GM21528 (cell line): Measurements from ENCODE around the gene CRYL1.

Experiments
- ATAC-seq: cut with Tn5 transposase; IDR thresholded peaks from one replicate; pipeline ENCODE4 v1.9.1; 2021; ENCODE audit warnings: mild to moderate bottlenecking, moderate library complexity; ENCODE audit not compliant: unreplicated experiment, low FRiP score

The CRYL1 gene

GRCh38 chr13:20534038-20534608 is 8.5 kb upstream of the CRYL1 start:
- ATAC-seq: no peak

- ATAC-seq: no peak
Observed at GRCh38 chr13:20528452-20528851, 2.8 kb upstream of the CRYL1 start.

GRCh38 chr13:20526664-20527063 is 1.0 kb upstream of the CRYL1 start:
- no peak for ATAC-seq

GRCh38 chr13:20525144-20525600 is 485 bp downstream of the CRYL1 start:
- peak; percentile 32 for ATAC-seq

GRCh38 chr13:20521364-20522115 is 4.1 kb downstream of the CRYL1 start:
- ATAC-seq: no peak

- ATAC-seq: no peak
Observed at GRCh38 chr13:20519875-20520274, 5.8 kb downstream of the CRYL1 start.

- ATAC-seq: no peak
Observed at GRCh38 chr13:20518660-20519100, 7.0 kb downstream of the CRYL1 start.

GRCh38 chr13:20514866-20515265 is 10.8 kb downstream of the CRYL1 start:
- no peak for ATAC-seq

GRCh38 chr13:20513466-20513995 is 12.1 kb downstream of the CRYL1 start:
- ATAC-seq: no peak

GRCh38 chr13:20512042-20512683 is 13.5 kb downstream of the CRYL1 start:
- ATAC-seq: no peak

- ATAC-seq: no peak
Observed at GRCh38 chr13:20506696-20507095, 19.0 kb downstream of the CRYL1 start.

- no peak for ATAC-seq
Observed at GRCh38 chr13:20505405-20506366, 20.0 kb downstream of the CRYL1 start.

- no peak for ATAC-seq
Observed at GRCh38 chr13:20503088-20504083, 22.3 kb downstream of the CRYL1 start.

- ATAC-seq: no peak
Observed at GRCh38 chr13:20501592-20501991, 24.1 kb downstream of the CRYL1 start.

GRCh38 chr13:20501120-20501519 is 24.5 kb downstream of the CRYL1 start:
- ATAC-seq: no peak

GRCh38 chr13:20499986-20500385 is 25.7 kb downstream of the CRYL1 start:
- ATAC-seq: no peak

- ATAC-seq: no peak
Observed at GRCh38 chr13:20498659-20499058, 27.0 kb downstream of the CRYL1 start.

GRCh38 chr13:20498129-20498528 is 27.5 kb downstream of the CRYL1 start:
- ATAC-seq: no peak
